Epithelial cell of proximal tubule (primary cell): ENCODE measurements around the gene IER5L. TPM values are rescaled to one million over a fixed set of nuclear protein-coding genes. Genes with fewer than 3 reads are reported as not detected.

Experiments
- DNase-seq: peaks from one replicate; pipeline ENCODE4 v3.0.0-alpha.2; 2011; ENCODE audit warnings: low read depth
- H3K4me3 ChIP-seq: 2 replicates; pipeline ENCODE4 v1.5.1; 2011; ENCODE audit warnings: low read depth, mild to moderate bottlenecking, low read length
- CTCF ChIP-seq: conservative IDR thresholded peaks from 2 replicates; pipeline ENCODE4 v1.5.1; 2012; ENCODE audit warnings: low read depth, mild to moderate bottlenecking, low read length
- total RNA-seq: library from RNA; depleted of rRNA; stranded (reverse); fragments of >200 nt; gene quantifications from 2 replicates; pipeline ENCODE4 v1.2.3, GENCODE V29; 2015

IER5L gene
- total RNA-seq, 1 donor from 2014 or later, result 43.2 TPM

GRCh38 chr9:129145316-129145715 is 32.7 kb downstream of the IER5L start:
- no peak for DNase-seq
- no peak overlapping the region for H3K4me3 ChIP-seq
- no peak for TF ChIP-seq CTCF

- no peak for DNase-seq
- peak overlapping the region; percentile 58 for H3K4me3 ChIP-seq
Observed at GRCh38 chr9:129143031-129143927, 34.8 kb downstream of the IER5L start.

GRCh38 chr9:129142138-129142935 is 35.7 kb downstream of the IER5L start:
- no peak for TF ChIP-seq CTCF
- peak overlapping the region; percentile 58 for H3K4me3 ChIP-seq
- DNase-seq, result no peak

More at GRCh38 chr9:129143031-129143927, 34.8 kb downstream of the IER5L start:
- TF ChIP-seq CTCF, result peak; percentile 99

- peak overlapping the region; percentile 58 for H3K4me3 ChIP-seq
- DNase-seq, result peak; percentile 87
Observed at GRCh38 chr9:129141066-129142041, 36.7 kb downstream of the IER5L start.

GRCh38 chr9:129140397-129141065 is 37.5 kb downstream of the IER5L start:
- TF ChIP-seq CTCF, result no peak
- H3K4me3 ChIP-seq, result peak overlapping the region; percentile 58
- DNase-seq, result no peak

More at GRCh38 chr9:129141066-129142041, 36.7 kb downstream of the IER5L start:
- no peak for TF ChIP-seq CTCF

- peak; percentile 84 for DNase-seq
Observed at GRCh38 chr9:129139993-129140396, 38.1 kb downstream of the IER5L start.

More at GRCh38 chr9:129139993-129140396, 38.1 kb downstream of the IER5L start:
- H3K4me3 ChIP-seq, result peak overlapping the region; percentile 58
- TF ChIP-seq CTCF, result no peak
